GM18907 (cell line): ENCODE measurements around the gene TBX15.
A peak's percentile ranks its signal among the peaks of the same experiment; 100 is the strongest.
"Not testable (repeated sequence)": the region's sequence is repeated elsewhere in the genome, so short reads cannot be mapped to it uniquely, and the experiment has no call there.

ENCODE experiments used
- ATAC-seq: cut with Tn5 transposase; IDR thresholded peaks from one replicate; pipeline ENCODE4 v1.9.1; 2021; ENCODE audit warnings: mild to moderate bottlenecking, moderate library complexity; ENCODE audit not compliant: unreplicated experiment

TBX15 gene

DNA sequence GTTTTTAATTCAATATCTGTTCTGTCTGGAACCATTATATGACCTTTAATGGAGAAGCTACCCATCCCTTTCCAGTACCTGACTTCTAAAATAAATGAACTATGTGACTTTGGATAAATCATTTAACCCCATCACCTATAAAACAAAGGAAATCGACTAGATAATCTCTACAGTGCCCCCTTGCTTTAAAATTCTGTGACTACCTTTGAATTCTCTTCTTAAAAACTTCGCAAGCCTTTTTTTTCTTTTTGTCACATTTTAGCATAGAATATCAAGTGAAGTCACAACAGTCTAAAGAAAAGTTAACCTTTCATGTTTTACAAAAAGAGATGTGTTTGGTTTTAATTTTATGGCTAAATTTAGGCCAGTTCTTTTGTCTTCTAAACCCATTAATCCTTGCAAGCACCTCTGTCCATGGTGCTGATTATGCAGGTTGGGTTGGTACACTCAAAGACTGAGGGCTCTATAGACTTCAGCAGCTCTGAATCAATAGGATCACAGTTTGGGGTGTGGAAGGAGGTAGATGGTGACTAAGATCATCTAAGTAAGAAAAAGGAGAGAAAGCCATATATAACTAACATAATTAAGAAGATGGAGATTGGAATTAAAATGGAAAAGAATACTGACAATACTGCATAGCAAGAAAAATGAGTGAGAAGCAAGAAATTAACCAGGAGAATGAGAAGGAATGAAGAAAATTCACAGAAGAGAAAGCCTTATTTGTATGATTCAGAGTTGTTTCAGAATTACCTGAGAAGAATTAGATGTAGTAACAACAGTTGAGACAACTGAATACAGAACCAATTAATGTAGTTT is 59.2 kb downstream of the TBX15 start:
- no peak for ATAC-seq

DNA sequence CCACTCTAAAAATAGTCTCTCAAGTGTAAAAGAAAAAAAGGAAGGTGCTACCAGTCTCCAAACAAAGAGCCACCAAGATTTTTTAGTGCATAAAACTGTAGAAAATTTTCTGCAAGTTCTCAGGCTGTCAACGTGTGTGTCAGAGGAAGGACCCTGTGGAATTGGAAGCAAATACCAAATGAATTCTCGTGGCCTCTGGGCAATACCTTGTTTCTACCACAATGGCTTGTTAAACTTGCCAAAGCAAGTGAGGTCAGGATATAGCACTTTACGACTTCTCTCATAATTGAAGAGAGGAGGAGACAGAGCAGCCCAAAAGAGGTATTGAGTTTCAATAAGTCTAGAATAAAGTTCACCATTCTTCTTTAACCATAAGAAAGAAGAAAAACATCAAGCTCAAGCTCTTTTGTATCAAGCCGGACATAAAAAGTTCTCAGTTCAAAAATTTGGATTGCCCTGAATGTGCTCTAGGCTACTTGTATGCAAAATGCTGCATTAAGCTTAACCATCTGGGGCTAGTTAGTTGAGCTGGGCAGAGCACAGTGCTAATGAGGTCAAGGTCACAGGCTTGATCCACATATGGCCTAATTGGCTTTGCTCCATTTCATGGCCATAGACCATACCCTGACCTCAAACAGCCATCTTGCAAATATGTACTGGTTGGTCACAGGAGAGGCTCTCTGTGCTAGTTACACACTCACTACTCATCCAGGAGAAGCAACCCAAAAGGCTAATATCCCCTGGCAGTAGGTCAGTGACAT is 60.5 kb downstream of the TBX15 start:
- ATAC-seq: no peak

DNA sequence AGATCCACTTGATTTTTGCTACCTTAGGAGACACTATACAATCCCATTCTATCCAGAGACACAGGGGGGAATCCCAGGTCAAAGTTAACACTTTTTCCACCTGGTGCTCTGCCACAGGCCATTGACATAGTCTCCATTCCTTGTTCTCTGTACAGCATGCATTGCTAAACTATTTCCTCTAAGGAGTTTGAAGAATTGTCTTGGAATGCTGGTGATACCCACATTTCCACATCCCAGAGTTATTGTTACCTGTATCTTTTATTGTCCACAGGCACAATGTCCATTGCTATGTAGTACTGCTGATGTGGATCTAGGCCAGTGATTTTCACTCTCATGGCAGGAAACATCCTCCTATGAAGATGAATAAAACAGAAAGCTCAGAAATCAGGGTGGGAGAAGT is 61.9 kb downstream of the TBX15 start:
- no peak for ATAC-seq

DNA sequence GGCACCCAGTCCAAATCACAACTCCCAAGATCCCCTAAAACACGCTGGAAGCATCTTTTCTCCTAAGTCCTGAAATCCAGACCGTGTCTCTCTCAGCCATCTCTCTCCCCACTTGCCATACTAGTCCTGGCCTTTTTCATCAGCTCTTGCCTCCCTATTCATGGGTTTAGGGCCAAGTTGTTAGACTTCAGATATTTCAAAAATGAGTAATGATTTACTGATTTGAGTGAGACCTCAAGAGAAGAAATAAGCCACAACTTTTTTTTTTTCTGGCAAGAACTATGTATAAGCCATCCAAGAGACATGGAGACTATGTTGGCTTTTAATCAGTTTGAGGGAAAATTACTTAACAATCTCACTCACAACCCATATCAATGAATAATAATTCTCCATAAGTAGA is 62.5 kb downstream of the TBX15 start:
- ATAC-seq: no peak

DNA sequence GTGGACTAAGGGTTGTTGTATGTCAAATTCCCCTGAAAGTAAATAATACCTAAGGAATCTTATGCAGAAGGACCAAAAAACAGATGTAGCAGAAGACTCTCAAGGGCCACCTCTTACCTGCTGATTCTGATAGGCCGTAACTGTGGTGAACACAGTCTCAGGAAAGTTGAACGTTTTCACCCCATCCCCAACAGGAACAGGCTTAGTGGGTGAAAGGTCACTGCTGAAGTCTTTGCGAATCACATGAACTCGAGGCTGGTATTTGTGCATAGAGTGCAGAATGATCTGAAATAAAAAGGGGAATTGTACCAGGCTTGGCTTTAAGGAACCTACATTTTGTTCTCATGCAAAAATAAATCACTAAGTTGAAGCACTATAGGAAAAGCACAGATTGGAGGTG is 64.8 kb downstream of the TBX15 start:
- no peak for ATAC-seq

DNA sequence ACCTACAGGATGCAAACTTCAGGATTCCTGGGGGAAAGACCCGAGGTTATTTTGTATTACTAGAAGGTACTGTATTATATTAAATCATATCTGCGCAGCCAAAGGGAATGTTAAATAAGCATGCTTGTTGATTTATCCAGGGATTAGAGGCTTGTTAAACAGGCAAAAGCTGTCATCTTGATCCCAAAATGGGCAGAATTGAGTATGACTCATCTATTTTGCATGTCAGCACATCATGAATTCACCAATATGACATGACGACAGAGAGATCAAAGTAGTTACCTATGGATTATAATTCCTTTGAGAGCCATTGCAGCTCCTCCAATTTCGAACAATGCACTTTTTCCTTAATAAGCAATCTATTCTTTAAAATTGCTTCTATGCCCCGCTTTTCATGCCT is 66.1 kb downstream of the TBX15 start:
- ATAC-seq: no peak

DNA sequence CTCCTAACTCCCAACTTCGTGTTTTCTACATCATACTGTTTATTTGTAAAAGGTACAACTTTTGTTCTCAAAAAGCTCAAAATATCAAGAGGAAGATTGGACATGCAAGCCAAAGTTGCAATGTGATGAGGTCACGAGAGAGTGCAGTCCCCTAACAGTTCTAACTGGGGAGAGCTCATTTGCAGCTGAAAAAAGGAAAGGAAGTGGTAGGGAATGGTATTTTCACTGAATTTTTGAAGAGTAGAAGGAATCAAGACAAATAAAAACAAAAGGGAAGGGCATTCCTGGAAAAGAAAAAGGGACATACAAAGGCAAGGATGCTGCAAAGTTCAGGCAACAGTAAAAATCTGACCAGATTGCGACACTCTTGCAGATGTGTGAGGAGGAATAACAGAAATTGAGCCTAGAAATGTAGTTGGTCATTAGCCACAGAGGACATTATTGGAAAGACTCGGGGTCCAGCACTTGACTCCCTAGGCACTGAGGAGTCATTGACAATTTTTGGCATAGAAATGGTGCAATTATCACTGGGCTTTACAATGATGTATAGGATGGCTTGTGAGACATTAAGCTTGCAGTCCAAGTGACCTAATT is 67.9 kb downstream of the TBX15 start:
- no peak for ATAC-seq

DNA sequence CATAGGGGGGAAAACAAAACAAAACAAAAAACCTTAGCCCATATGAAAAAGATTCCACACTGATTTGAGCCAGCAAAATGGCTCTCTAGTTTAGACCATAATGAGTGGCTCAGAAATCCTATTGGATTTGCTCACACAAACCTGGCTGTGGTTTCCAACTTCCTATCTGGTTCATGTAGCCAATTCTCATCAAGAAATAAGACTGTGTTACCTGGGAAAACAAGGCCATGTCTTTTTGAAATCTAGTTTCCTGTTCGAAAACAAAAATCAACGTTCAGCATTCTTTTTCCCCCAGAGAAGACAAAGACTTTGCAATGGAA is 69.2 kb downstream of the TBX15 start:
- no peak for ATAC-seq

DNA sequence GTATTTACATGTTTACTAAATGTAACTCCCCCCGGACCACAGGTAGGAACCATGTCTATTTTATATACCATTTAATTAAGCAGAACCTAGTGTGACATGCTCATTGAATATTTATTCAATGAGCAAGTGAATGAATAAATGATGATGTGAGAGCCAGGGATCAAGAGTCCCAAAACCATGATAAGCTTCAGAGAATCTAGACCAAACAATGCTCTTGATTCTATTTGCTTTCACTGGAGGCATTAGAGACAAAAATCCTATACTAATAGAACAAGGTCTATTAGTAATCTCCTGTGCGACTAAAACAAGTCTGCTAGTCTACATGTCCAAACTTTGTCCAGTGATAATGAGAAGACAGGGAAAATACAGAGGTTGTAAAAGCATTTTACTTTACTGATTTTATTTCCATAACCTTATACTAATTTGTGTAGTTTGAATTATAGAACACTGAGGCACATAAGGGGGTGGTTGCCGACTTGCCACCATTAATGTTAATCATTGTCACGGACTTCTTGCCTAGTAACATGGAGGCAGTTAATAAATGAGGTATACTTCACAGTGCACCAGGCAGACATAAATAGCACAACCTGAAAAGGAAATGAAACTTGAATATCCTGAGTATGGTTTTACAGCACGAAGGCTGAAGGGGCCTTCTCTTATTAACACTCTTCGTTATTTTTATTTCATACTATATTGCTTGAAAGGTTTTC is 69.8 kb downstream of the TBX15 start:
- peak; percentile 62 for ATAC-seq

DNA sequence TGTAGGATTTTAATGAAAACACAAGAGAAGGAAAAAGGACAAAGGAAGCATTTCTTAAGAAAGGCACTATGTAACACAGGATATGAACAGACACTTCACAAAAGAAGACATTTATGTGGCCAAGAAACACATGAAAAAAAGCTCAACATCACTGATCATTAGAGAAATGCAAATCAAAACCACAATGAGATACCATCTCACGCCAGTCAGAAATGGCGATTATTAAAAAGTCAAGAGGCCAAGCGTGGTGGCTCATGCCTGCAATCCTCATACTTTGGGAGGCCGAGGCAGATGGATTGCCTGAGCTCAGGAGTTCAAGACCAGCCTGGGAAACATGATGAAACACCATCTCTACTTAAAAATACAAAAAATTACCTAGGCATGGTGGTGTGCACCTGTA is 71.8 kb downstream of the TBX15 start:
- ATAC-seq: not testable (repeated sequence)

DNA sequence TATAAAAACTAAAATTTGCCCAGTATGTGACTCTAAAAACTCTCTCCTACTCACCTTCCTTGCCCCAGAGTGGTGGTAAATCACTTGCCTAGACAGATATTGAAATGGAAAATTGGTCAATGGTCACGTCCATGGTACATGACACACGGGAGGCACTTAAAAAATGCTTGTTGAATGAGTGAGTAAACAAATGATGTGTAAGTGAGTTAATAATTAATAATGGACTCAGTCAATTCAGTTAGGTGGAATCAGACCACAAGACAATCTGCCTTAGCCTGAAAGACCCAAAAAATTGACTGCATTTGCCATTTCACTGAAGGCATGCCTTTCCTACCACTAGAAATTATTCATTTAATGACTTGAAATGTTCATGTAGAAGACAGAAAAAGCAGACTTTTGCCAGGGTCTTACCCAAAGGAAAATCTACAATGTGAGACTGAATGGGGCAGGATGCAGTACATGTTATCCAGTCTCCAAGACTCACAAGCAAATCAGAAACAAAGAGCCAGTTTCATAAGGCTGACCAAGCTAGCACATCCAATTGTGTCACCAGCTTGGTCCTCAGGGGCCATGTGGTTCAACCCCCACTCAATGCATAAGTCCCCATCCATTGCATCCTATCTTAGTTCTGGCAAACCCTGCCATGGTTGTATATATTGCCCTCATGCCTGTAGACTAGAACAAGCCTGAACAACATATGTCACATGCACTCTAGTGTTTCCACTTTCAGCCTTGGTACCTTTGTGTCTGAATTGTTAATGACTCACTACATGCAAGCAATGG is 73.6 kb downstream of the TBX15 start:
- ATAC-seq: peak; percentile 77

DNA sequence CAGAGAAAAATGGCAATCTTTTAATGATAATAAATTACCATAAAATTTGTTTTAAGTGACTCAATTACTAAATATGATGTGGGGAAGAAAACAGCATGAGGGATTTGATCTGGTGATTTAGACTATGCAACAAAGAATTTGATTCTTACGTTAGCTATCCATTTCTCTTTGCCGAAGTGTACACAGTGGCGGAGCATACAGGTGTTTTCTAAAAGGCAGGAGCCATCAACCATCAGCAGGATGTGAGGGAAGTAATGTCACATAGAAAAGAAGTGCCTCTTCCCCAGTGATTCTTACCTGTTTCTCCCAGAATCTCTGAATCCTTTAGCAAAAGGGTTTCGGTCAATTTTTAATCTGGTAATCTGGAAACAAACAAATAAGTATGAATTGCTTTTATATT is 74.3 kb downstream of the TBX15 start:
- no peak for ATAC-seq

DNA sequence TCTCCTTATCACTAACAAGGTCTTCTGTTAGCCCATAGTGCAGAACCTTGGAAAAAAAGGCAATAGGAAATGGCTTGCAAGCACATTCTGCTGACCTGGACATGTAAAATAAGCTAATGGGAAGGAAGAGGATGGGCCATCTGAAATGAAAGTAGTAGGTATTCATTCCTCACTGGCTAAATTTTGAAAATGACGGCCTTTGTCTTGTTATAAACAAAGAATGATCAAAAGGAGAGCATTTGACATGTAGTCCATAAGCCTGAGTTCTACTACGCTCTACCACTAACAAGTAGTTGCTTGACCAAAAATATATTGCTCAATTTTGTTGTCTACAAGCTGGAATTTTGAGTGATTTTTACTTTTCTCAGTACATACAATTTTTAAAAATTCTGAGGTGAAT is 75.6 kb downstream of the TBX15 start:
- no peak for ATAC-seq

DNA sequence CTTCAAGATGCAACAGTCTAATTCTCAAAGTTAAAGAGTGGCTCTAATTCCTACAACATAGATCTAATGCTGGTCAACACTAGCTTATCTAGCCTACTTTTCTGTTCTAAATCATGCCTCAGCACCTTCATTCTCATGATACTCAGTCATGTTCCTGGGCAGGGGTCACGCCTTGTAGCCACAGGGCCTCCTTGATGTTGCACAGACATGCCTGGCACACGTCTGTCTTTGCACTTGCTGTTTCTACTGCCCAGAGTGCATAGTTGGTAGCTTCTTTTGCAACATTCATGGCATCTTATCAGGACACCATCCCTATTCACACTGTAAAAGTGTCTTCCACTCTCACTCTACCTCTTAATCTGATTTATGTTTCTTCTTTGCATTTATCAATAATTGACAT is 76.6 kb downstream of the TBX15 start:
- ATAC-seq: no peak

DNA sequence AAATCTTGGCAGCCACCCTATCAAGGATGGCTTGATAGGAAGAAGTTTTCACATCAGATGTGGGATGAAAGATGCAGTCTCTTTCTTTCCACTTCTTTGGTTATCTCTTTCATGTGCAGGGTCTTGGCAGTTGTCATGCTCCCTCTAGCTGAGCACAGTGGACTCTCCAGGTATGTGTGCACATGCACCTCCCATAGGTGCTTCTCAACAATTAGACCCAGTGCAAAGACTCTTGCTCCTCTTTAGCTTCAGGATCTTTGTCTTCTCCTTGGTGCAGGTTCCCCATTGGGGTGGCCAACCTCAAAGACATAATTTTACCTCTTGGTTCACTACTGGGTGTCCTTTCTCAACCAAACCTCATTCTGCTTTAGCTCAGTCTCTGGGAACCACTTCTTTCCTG is 80.7 kb downstream of the TBX15 start:
- no peak for ATAC-seq

DNA sequence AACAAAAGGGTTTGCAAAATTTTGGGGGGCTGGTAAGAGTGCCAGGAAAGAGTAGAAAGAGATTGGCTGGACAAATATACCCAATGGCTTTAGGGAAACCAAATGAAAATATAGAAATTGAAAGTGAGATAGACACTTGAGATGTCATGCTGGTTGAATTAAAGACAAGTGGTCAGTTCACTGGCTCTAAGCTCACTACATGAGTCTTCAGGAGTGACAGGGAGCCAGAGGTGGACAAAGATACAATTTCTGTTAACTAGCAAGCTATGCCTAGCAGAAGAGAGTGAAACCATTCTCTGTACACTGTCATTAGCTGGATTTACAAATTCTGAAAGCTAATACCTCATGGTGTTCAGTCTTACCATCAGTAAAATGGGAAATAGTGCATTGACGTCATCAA is 82.5 kb downstream of the TBX15 start:
- ATAC-seq: no peak

DNA sequence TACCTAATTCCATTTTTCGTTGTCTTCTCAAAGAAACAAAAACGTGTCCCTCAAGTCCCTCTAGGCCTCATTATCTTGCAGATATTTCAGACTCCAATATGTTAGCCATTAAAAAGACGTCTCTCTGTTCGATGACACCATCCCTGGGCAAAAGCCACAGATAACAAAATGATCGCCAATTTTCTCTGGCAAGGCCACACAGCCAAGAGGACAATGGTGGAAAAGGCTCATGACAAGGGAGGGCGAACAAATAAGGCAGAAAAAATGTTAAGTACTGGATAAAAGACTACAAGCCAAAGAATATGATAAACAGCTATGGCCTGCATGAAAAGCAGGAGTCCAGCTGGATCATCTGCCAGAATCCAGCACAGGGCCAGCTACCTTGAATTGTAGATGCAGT is 82.9 kb downstream of the TBX15 start:
- no peak for ATAC-seq

DNA sequence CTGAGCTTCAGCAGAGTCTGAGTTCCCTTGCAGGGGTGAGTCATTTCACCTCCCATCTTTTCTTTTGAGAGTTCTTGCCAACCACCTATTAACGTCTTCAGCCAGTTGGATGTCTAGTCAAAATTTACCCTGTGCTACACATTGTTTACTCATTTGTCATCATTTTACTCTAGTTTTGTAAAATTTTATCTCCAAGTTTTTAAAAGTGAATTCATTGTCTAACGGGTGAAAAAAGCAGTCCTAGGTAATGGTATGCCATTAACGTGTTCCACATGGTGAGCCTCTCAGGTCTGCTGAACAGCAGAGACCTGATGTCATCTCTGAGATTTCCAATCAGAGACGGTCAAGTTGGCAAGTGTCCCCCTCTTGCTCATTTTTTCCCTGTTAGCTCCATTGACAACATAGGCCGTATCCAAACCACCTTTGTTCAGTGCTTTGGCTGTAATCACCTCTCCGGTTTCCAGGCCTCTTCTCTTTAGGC is 85.4 kb downstream of the TBX15 start:
- ATAC-seq: no peak

DNA sequence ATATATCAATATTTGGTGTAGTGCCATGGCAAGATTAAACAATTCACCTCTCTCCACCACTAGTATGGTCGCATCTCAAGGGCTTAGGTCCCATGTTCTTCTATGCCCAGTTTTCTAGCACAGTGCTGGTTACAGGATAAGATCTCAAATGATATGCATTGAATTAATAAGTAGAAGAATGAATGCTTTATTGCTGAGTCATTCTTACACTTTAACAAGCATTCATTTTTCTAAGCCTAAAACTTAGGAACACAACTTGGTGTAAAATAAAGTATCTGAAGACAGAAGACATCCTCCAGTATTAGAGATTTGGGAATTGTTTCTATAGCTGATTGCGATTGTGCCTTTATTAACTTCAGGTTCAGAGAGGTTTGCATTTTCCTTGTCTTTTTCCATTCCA is 85.8 kb downstream of the TBX15 start:
- ATAC-seq: no peak

DNA sequence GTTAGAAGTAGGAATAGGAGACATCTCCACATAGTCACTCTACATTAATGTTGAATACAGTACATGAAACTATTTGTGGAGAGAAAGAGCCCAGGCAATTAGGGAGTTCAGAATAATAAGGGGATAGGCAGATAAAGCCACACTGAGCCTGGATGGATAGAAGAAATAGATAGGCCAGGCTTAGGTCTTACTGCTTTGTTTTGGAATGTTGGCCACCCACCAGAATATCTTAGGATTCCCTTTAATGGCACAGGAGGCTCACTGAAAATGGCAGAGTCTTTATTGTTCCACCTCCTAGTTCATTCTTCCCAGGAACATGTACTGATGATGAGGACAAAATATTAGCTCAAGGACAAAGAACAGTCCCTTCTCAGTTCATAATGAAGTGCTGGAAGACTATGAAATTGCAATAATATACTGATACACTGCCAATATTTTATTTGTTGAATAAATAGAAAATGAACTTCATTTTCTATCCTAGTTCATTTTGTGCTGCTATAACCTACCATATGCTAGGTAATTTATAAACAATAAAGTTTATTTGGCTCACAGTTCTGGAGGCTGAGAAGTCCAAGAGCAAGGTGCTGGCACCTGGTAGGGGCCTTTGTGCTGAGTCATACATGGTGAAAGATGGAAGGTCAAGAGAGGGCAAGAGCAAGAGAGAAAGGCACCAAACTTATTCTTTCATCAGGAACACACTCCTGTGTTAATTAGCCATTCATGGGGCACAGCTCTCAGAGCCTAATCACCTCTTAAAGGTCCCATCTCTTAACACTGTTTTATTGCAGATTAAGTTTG is 87.3 kb downstream of the TBX15 start:
- ATAC-seq: no peak
